Natural killer cell (primary cell): ENCODE results near the gene SCAMP1. TPM values are rescaled to one million over a fixed set of nuclear protein-coding genes. Genes with fewer than 3 reads are reported as not detected.

Experiments used
- ATAC-seq, 3 donors: fragments of 150-1000 bp in 2 of 3; fragments of 200-7000 bp in 1 of 3; cut with Tn5 transposase; 1 replicate in 1 of 3; 2 replicates in 2 of 3; pipeline ENCODE4 v1.10.0; 2021; ENCODE audit warnings: mild to moderate bottlenecking in 2 of 3, moderate library complexity in 2 of 3
- DNase-seq, 2 donors: peaks; one replicate each; pipeline versions ENCODE4 v3.0.0 to v3.0.0-alpha.2; 2013 to 2021; ENCODE audit warnings: mixed read lengths in 1 of 2
- H3K27ac ChIP-seq: one replicate; pipeline ENCODE4 v1.5.1; 2013; ENCODE audit warnings: mild to moderate bottlenecking, low read length
- H3K27me3 ChIP-seq: one replicate; pipeline ENCODE4 v1.6.1; 2013; ENCODE audit warnings: low read length; ENCODE audit not compliant: control insufficient read depth, insufficient read depth
- H3K36me3 ChIP-seq: one replicate; pipeline ENCODE4 v1.6.1; 2013; ENCODE audit warnings: low read length; ENCODE audit not compliant: control insufficient read depth, insufficient read depth
- H3K4me1 ChIP-seq: one replicate; pipeline ENCODE4 v1.6.1; 2013; ENCODE audit warnings: low read length; ENCODE audit not compliant: control insufficient read depth, insufficient read depth
- H3K4me3 ChIP-seq: one replicate; pipeline ENCODE4 v1.5.1; 2013; ENCODE audit warnings: low read length
- H3K9me3 ChIP-seq: one replicate; pipeline ENCODE4 v1.6.1; 2013; ENCODE audit warnings: low read length; ENCODE audit not compliant: control insufficient read depth, insufficient read depth
- H3K27ac Mint-ChIP-seq, 2 donors: one replicate each; pipeline ENCODE4 v1.8.0; 2022; ENCODE audit warnings: mild to moderate bottlenecking in 2 of 2, mixed read lengths in 2 of 2, moderate library complexity in 1 of 2
- H3K27me3 Mint-ChIP-seq, 2 donors: one replicate each; pipeline ENCODE4 v1.8.0; 2022; ENCODE audit warnings: low read depth in 2 of 2, mixed read lengths in 2 of 2
- H3K36me3 Mint-ChIP-seq: one replicate; pipeline ENCODE4 v1.8.0; 2022; ENCODE audit warnings: mixed read lengths
- H3K4me1 Mint-ChIP-seq, 2 donors: one replicate each; pipeline ENCODE4 v1.8.0; 2022; ENCODE audit warnings: mixed read lengths in 2 of 2
- H3K4me3 Mint-ChIP-seq: one replicate; pipeline ENCODE4 v1.8.0; 2022; ENCODE audit warnings: mild to moderate bottlenecking, moderate library complexity, mixed read lengths
- H3K9me3 Mint-ChIP-seq, 2 donors: one replicate each; pipeline ENCODE4 v1.8.0; 2022; ENCODE audit warnings: mixed read lengths in 2 of 2
- CTCF ChIP-seq: fragments of 200-600 bp; IDR thresholded peaks from one replicate; pipeline ENCODE4 v1.8.0; 2022; ENCODE audit warnings: antibody characterized with exemption
- WGBS: methylation state at CpG from one replicate; pipeline ENCODE4 v1.1.7; 2013; ENCODE audit warnings: missing lambda C conversion rate; ENCODE audit not compliant: insufficient coverage; 5-methylcytosine and 5-hydroxymethylcytosine counted together
- intact Hi-C: fragments of 100-400 bp; cut with micrococcal nuclease; formaldehyde crosslinking; loops from one replicate; pipeline ENCODE4 v1.14.2; 2022
- total RNA-seq, 4 donors: library from RNA; stranded (reverse); fragments of 120-200 nt in 1 of 4; gene quantifications; one replicate each; pipeline versions ENCODE4 v1.2.3 to v1.2.4, GENCODE V29; 2013 to 2022

SCAMP1 gene
- total RNA-seq, 3 donors from 2014 or later (not counting 1 experiment from before 2014, with no cell fraction given) = 19.9 to 27.1 (median 20.5) TPM

- H3K36me3 Mint-ChIP-seq = no peaks in the 10 kb centered on the region
- no peak overlapping the region for H3K4me3 Mint-ChIP-seq
- Histone ChIP-seq H3K36me3 (no peaks in the 10 kb centered on the region), H3K9me3 (no peaks in the 10 kb centered on the region), H3K4me1 (peaks cover 8% of the 10 kb centered on the region), H3K27me3 (peaks cover 4% of the 10 kb centered on the region), H3K4me3 (no peak overlapping the region), H3K27ac (no peak overlapping the region)
- no peak for DNase-seq
- H3K4me1 Mint-ChIP-seq = no peaks in the 10 kb centered on the region
- intact Hi-C loops = no loop called here
- no peak overlapping the region for H3K27ac Mint-ChIP-seq
- WGBS = 92% methylated on average over 3 of the region's 3 CpGs
- peaks cover 31 to 48% of the 10 kb centered on the region in 2 donors for H3K27me3 Mint-ChIP-seq
- TF ChIP-seq CTCF = no peak
- no peaks in the 10 kb centered on the region for H3K9me3 Mint-ChIP-seq
- ATAC-seq = no peak
These were observed 155.3 kb downstream of the SCAMP1 start for GRCh38 chr5:78515670-78516069.

- no peak for TF ChIP-seq CTCF
- H3K27ac ChIP-seq = no peak overlapping the region
- no peaks in the 10 kb centered on the region for H3K9me3 ChIP-seq
- no peaks in the 10 kb centered on the region for H3K27me3 ChIP-seq
- H3K27ac Mint-ChIP-seq = no peak overlapping the region
- ATAC-seq (no peak), DNase-seq (no peak)
- H3K4me3 ChIP-seq = no peak overlapping the region
- no peaks in the 10 kb centered on the region for H3K9me3 Mint-ChIP-seq
- H3K4me1 Mint-ChIP-seq = no peaks in the 10 kb centered on the region
- no peak overlapping the region for H3K4me3 Mint-ChIP-seq
- H3K27me3 Mint-ChIP-seq = peaks cover 25 to 47% of the 10 kb centered on the region in 2 donors
- no peaks in the 10 kb centered on the region for H3K4me1 ChIP-seq
- H3K36me3 Mint-ChIP-seq = no peaks in the 10 kb centered on the region
- H3K36me3 ChIP-seq = no peaks in the 10 kb centered on the region
- WGBS = 77% methylated on average over 14 of the region's 14 CpGs
- intact Hi-C loops = no loop called here
These were observed 158.2 kb downstream of the SCAMP1 start for GRCh38 chr5:78518365-78519197.

- Mint-ChIP-seq H3K36me3 (no peaks in the 10 kb centered on the region), H3K9me3 (no peaks in the 10 kb centered on the region), H3K4me1 (no peaks in the 10 kb centered on the region), H3K27ac (no peak overlapping the region), H3K4me3 (no peak overlapping the region), H3K27me3 (peaks cover 25 to 46% of the 10 kb centered on the region in 2 donors)
- no peaks in the 10 kb centered on the region for H3K4me1 ChIP-seq
- 91% methylated on average over 8 of the region's 9 CpGs for WGBS
- ATAC-seq (no peak), DNase-seq (no peak)
- no peaks in the 10 kb centered on the region for H3K36me3 ChIP-seq
- H3K9me3 ChIP-seq = no peaks in the 10 kb centered on the region
- H3K27me3 ChIP-seq = no peaks in the 10 kb centered on the region
- no peak for TF ChIP-seq CTCF
- no peak overlapping the region for H3K4me3 ChIP-seq
- intact Hi-C loops = no loop called here
- H3K27ac ChIP-seq = no peak overlapping the region
These were observed 159.0 kb downstream of the SCAMP1 start for GRCh38 chr5:78519198-78519941.
